Sigmoid colon (tissue), 7 donors: ENCODE measurements around the gene LGALS1. TPM values are rescaled to one million over a fixed set of nuclear protein-coding genes. Genes with fewer than 3 reads are reported as not detected.
A peak's percentile ranks its signal among the peaks of the same experiment; 100 is the strongest.

Experiments
- DNase-seq: peaks from one replicate; pipeline ENCODE4 v3.0.0-alpha.2; 2019
- H3K27ac ChIP-seq, 4 donors: fragments of 200-600 bp; sonication (generic); one replicate each; pipeline ENCODE4 v1.5.1; 2016 to 2019; ENCODE audit warnings: mild to moderate bottlenecking in 1 of 4
- H3K27me3 ChIP-seq, 3 donors: fragments of 200-600 bp; sonication (generic); one replicate each; pipeline ENCODE4 v1.5.1; 2019; ENCODE audit warnings: mild to moderate bottlenecking in 1 of 3
- H3K36me3 ChIP-seq, 4 donors: fragments of 200-600 bp; sonication (generic); one replicate each; pipeline ENCODE4 v1.5.1; 2016 to 2019
- H3K4me1 ChIP-seq, 4 donors: fragments of 200-600 bp; sonication (generic); one replicate each; pipeline ENCODE4 v1.5.1; 2017 to 2019
- H3K4me3 ChIP-seq, 4 donors: fragments of 200-600 bp; sonication (generic); one replicate each; pipeline ENCODE4 v1.5.1; 2017 to 2019; ENCODE audit warnings: mild to moderate bottlenecking in 2 of 4, moderate library complexity in 1 of 4
- H3K9me3 ChIP-seq, 4 donors: fragments of 200-600 bp in 3 of 4; sonication (generic) in 3 of 4; one replicate each; pipeline versions ENCODE4 v1.5.1 to v1.6.1; 2013 to 2019
- CTCF ChIP-seq, 4 experiments: fragments of 450-650 bp in 3 of 4; fragments of 200-600 bp in 1 of 4; IDR thresholded peaks; one replicate each; pipeline ENCODE4 v1.5.1; 2016 to 2019; ENCODE audit warnings: antibody characterized with exemption in 4 of 4, mild to moderate bottlenecking in 3 of 4, moderate library complexity in 2 of 4
- EP300 ChIP-seq, 4 donors: sonication (generic); formaldehyde crosslinking; IDR thresholded peaks; one replicate each; pipeline ENCODE4 v1.6.1; 2017; ENCODE audit warnings: antibody characterized with exemption in 4 of 4
- POLR2A ChIP-seq, 2 donors: fragments of 450-650 bp; IDR thresholded peaks; one replicate each; pipeline ENCODE4 v1.6.1; 2016; ENCODE audit warnings: antibody characterized with exemption in 2 of 2, mild to moderate bottlenecking in 2 of 2, moderate library complexity in 2 of 2
- POLR2AphosphoS5 ChIP-seq, 4 donors: sonication (generic); formaldehyde crosslinking; IDR thresholded peaks; one replicate each; pipeline ENCODE4 v1.6.1; 2017; ENCODE audit warnings: antibody characterized with exemption in 4 of 4
- WGBS, 2 donors: extraction: QIAGEN DNeasy Blood & Tissue Kit; methylation state at CpG; one replicate each; pipeline ENCODE4 v1.1.7; 2013; 5-methylcytosine and 5-hydroxymethylcytosine counted together
- intact Hi-C: fragments of 100-400 bp; cut with DNase I; formaldehyde crosslinking; loops from one replicate; pipeline ENCODE4 v1.15.1; 2023
- polyA plus RNA-seq, 3 donors: library from polyadenylated mRNA; stranded (reverse); fragments of 200-250 nt; gene quantifications; one replicate each; pipeline ENCODE4 v1.2.3, GENCODE V29; 2013
- total RNA-seq, 4 donors: library from RNA; depleted of rRNA; stranded (reverse); fragments of >200 nt; gene quantifications; one replicate each; pipeline ENCODE4 v1.1.0, GENCODE V29; 2016
- donor health status: healthy with polysubstance abuse.
- donor health status: Bipolar disorder and iron deficiency.
- donor health status: healthy.

Gene LGALS1
- total and polyA plus RNA-seq, 7 donors: 373 to 2,925 (median 911) TPM

GRCh38 chr22:37636949-37637273, 38.5 kb upstream of the LGALS1 start:
- WGBS, 2 donors: 62 to 72% methylated on average over 3 of the region's 3 CpGs
- TF ChIP-seq EP300 (IDR thresholded peaks at IDR 0.05) (no peak), POLR2A (IDR thresholded peaks at IDR 0.05) (no peak), CTCF (IDR thresholded peaks at IDR 0.05) (no peak), POLR2AphosphoS5 (IDR thresholded peaks at IDR 0.05) (no peak)
- peaks cover 0 to 7% (median 6%) of the 10 kb centered on the region in 3 donors for H3K27me3 ChIP-seq
- H3K4me3 ChIP-seq: no peak overlapping the region
- H3K27ac ChIP-seq: no peak overlapping the region
- peaks cover 0 to 7% (median 1%) of the 10 kb centered on the region in 4 donors for H3K36me3 ChIP-seq
- H3K9me3 ChIP-seq: no peaks in the 10 kb centered on the region
- no peak for DNase-seq
- intact Hi-C loops: no loop called here
- peaks cover 2 to 54% (median 45%) of the 10 kb centered on the region in 4 donors for H3K4me1 ChIP-seq

- no peaks in the 10 kb centered on the region for H3K9me3 ChIP-seq
- H3K27me3 ChIP-seq: peaks cover 0 to 7% (median 6%) of the 10 kb centered on the region in 3 donors
- peak overlapping the region in 3 of 4 donors; percentile 27 to 64 (median 60) for H3K27ac ChIP-seq
- 4 to 32% methylated on average over 11 of the region's 11 CpGs for WGBS, 2 donors
- H3K4me3 ChIP-seq: peak overlapping the region; percentile 40 to 63 (median 52)
- intact Hi-C loops: no loop called here
- no peak for TF ChIP-seq EP300 (IDR thresholded peaks at IDR 0.05)
- TF ChIP-seq POLR2AphosphoS5 (IDR thresholded peaks at IDR 0.05): no peak
- TF ChIP-seq CTCF (IDR thresholded peaks at IDR 0.05): no peak
- no peak for TF ChIP-seq POLR2A (IDR thresholded peaks at IDR 0.05)
- H3K36me3 ChIP-seq: no peaks in the 10 kb centered on the region
- no peak for DNase-seq
- H3K4me1 ChIP-seq: peaks cover 2 to 45% (median 36%) of the 10 kb centered on the region in 4 donors
Observed at GRCh38 chr22:37638391-37639069, 36.9 kb upstream of the LGALS1 start.

GRCh38 chr22:37639070-37639760, 36.2 kb upstream of the LGALS1 start, which contains the start of gene SH3BP1:
Gene SH3BP1, plus strand, starts transcription at chr22:37639669. Its CDS starts 119 bp downstream, at chr22:37639788.
- Histone ChIP-seq H3K4me1 (peaks cover 2 to 40% (median 32%) of the 10 kb centered on the region in 4 donors), H3K27ac (peak within 1 kb of the TSS; percentile 27 to 64 (median 61)), H3K4me3 (peak within 1 kb of the TSS; percentile 40 to 63 (median 52)), H3K27me3 (peaks cover 0 to 7% (median 6%) of the 10 kb centered on the region in 3 donors), H3K9me3 (no peaks in the 10 kb centered on the region), H3K36me3 (no peaks in the 10 kb centered on the region)
- TF ChIP-seq POLR2AphosphoS5 (IDR thresholded peaks at IDR 0.05): no peak
- no peak for TF ChIP-seq EP300 (IDR thresholded peaks at IDR 0.05)
- no peak for TF ChIP-seq CTCF (IDR thresholded peaks at IDR 0.05)
- no peak for TF ChIP-seq POLR2A (IDR thresholded peaks at IDR 0.05)
- WGBS, 2 donors: 2 to 4% methylated on average over 57 of the region's 57 CpGs
- intact Hi-C loops: no loop called here
- DNase-seq: no peak

GRCh38 chr22:37639771-37640590, 35.5 kb upstream of the LGALS1 start:
- intact Hi-C loops: no loop called here
- H3K27me3 ChIP-seq: peaks cover 0 to 7% (median 6%) of the 10 kb centered on the region in 3 donors
- H3K27ac ChIP-seq: peak overlapping the region; percentile 27 to 64 (median 61)
- no peak for TF ChIP-seq POLR2AphosphoS5 (IDR thresholded peaks at IDR 0.05)
- no peak for TF ChIP-seq CTCF (IDR thresholded peaks at IDR 0.05)
- no peak for TF ChIP-seq EP300 (IDR thresholded peaks at IDR 0.05)
- TF ChIP-seq POLR2A (IDR thresholded peaks at IDR 0.05): no peak
- DNase-seq: no peak
- H3K4me1 ChIP-seq: peaks cover 0 to 32% (median 24%) of the 10 kb centered on the region in 4 donors
- peak overlapping the region; percentile 40 to 63 (median 52) for H3K4me3 ChIP-seq
- no peaks in the 10 kb centered on the region for H3K36me3 ChIP-seq
- H3K9me3 ChIP-seq: no peaks in the 10 kb centered on the region
- 1 to 2% methylated on average over 27 of the region's 27 CpGs for WGBS, 2 donors
